Peyer's patch (tissue), 4 donors: ENCODE results near the gene ZNF74.

Source experiments
- CTCF ChIP-seq, 6 experiments: fragments of 450-650 bp in 4 of 6; fragments of 200-600 bp in 2 of 6; sonication (generic) in 1 of 6; IDR thresholded peaks; one replicate each; pipeline ENCODE4 v1.5.1; 2017 to 2019; ENCODE audit warnings: antibody characterized with exemption in 6 of 6, mild to moderate bottlenecking in 3 of 6, moderate library complexity in 1 of 6
- POLR2A ChIP-seq, 2 donors: fragments of 450-650 bp; IDR thresholded peaks; one replicate each; pipeline ENCODE4 v1.5.1; 2017; ENCODE audit warnings: antibody characterized with exemption in 2 of 2, mild to moderate bottlenecking in 2 of 2, moderate library complexity in 2 of 2

- no peak for TF ChIP-seq CTCF (IDR thresholded peaks at IDR 0.05)
- no peak for TF ChIP-seq POLR2A (IDR thresholded peaks at IDR 0.05)
These were observed 9.8 kb upstream of the ZNF74 start for GRCh38 chr22:20384171-20384570.
